Measurements from ENCODE around the gene FAM228A. TPM values are rescaled to one million over a fixed set of nuclear protein-coding genes. Genes with fewer than 3 reads are reported as not detected.
"Not testable (repeated sequence)": the region's sequence is repeated elsewhere in the genome, so short reads cannot be mapped to it uniquely, and the experiment has no call there.

Gene FAM228A
- 1.0 TPM for total RNA-seq

DNA sequence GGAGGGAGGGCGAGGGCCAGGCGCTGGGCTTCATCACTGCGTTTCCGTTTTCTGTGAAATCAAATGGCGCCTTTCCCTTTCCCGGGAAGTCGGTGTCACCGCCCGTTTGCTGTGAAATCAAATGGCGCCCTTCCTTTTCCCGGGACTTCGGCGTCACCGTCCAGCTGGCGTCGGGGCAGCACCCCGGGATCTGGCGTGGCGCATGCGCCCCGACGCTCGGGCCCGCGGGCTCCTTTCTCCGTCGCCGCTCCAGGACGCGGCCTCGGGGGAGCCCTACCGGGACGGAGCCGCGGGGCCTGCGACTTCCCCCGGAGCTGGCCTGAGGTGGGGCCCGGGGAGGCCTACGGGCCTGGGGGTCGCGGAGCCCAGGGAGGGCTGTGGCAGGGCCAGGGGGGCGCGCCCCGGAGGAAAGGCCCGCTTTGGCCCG is at the start of gene FAM228A:
TSS of gene FAM228A (plus strand) at position 203 of the 427 bp plus-strand sequence. CDS start 428 bp downstream, outside the sequence.
- DNase-seq (ENCODE audit: low spot score), result no peak

DNA sequence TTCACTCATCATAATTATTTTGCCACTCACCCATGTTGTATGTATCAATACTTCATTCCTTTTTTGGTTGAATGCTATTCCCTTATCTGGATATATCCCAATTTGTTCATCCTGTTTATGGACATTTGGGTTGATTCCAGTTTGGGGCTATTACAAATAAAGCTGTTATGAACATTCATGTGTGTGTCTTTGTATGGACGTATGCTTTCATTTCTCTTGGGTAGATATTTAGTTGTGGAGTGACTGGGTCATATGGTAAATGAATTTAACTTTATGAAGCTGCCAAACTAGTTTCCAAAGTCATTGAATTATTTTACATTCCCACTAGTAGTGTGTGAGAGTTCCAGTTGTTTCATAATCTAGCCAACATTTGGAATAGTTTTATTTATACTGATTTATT is 48.9 kb upstream of the FAM228A start:
- DNase-seq (ENCODE audit: low spot score), result no peak

DNA sequence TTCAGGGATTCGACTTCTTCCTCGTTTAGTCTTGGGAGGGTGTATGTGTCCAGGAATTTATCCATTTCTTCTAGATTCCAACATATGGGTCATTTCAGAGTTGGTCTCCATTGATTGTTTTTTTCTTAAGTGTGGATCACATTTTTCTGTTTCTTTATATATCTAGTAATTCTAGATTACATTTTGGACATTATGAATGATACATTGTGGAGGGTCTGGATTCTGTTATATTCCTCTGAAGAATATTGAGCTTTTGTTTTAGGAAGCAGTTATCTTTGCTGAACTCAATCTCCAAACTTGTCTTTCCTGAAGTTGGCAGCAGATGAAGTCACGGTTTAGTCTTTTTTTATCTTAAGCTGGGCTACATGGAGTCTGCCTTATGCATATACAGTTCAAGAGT is 42.3 kb upstream of the FAM228A start:
- no peak for DNase-seq (ENCODE audit: low spot score)

DNA sequence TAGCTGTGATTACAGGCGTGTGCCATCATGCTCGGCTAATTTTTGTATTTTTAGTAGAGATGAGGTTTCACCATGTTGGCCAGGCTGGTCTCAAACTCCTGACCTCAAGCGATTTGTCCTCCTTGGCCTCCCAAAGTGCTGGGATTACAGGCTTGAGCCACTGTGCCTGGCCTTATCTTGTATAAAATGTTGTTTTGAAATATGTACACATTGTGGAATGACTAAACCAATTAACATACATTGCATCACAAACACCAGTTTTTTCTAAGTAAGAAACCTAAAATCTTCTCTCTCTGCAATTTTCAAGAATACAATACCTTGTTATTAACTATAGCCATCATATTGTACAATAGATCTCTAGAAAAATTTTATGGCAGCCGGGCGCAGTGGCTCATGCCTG is 34.5 kb upstream of the FAM228A start:
- DNase-seq (ENCODE audit: low spot score), result not testable (repeated sequence)

DNA sequence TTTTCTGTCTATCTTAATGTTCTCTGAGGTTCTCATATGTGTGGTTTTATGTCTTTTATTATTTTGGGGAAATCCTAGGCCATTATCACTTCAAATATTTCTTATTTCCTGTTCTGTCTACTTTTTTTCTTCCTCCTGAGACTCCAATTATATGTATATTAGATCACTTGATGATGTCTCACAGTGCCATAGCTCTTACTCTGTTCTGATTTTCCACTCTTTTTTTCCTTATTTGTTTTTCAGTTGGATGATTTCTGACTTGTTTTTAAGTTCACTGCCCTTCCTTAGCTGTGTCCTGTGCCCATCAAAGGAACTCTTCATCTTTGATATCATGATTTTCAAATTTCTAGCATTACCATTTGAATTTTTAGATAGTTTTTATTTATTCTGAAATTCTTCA is 27.5 kb upstream of the FAM228A start:
- no peak for DNase-seq (ENCODE audit: low spot score)

DNA sequence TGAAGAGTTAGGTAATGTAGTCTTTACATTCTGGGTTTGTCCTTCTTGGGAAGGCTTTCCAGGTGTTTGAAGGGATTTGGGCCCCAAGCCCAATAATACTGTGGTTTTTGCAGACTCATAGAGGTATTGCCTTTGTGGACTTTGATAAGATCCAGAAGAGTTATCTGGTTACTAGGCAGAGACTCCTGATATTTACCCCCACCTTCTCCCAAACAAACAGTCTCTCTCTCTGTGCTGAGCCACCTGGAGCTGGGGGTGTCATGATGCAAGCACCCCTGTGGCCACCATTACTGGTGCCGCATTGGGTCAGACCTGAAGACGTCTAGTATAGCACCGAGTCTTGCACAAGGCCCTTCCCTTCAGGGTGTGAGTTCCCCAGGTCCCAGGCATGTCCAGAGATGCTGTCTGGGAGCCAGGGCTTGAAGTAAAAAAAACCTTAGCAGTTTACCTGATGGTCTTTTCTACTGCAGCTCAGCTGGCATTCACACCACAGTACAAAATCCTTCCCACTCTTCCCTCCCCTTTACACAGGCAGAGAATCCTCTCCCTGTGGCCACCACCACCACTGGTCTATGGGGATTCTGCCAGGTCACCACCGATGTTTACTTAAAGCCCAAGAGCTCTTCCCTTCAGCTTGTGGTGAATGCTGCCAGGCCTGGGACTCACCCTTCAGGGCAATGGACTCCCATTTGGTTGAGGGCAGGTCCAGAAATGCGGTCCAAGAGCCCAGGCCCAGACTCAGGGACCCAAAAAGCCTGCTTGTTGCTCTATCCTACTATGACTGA is 22.2 kb upstream of the FAM228A start:
- no peak for DNase-seq (ENCODE audit: low spot score)

DNA sequence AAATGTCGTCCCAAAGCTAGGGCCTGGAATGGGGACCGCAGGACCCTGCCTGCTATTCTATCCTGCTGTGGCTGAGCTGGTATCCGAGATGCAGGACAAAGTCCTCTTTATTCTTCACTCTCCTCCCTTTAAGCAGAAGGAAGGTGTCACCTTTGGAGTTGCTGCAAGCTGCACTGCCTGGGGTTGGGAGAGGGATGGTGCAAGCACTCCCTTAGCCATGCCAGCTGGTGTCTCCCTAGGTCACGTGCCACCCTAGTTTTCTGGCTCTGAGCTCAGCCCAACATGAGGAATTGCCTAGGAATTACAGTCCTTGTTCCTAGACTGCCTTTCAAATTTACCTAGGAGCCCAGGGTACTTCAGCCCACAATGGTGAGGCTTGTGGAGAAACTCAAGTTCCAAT is 21.4 kb upstream of the FAM228A start:
- DNase-seq (ENCODE audit: low spot score), result no peak

DNA sequence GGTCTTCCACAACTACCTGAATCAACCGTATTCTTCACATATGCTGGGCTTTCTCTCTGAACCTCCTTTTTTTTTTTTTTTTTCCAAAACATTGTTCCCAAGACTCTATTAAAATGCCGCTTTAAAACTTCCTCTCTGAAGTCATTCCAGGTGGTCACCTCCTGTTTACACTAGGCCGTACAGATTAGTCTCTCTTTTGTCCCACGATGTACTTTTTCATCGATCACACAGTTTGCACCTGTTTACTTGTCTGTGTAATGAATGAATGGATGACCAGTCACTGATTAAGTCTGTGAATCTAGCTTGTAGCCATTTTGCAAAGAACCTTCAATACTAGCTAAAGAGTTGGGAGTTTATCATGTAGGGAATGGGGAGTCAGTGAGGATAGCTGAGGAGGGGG is 16.7 kb upstream of the FAM228A start:
- DNase-seq (ENCODE audit: low spot score), result no peak

DNA sequence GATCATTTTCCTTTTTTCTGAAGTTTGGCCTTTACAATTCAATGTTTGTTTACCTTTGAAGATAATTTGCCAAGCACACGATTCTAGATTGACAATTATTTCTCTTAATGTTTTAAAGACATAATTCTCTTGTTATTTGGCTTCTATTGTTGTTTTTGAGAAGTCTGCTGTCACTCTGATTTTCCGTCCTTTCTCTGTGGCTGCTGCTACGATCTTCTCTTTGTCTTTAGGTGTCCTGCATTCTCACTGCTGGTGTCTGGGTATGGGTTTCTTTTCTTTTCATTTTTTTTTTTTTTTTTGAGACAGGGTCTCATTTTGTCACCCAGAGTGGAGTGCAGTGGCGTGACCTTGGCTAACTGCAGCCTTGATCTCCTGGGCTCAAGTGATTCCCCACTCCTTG is 15.1 kb upstream of the FAM228A start:
- no peak for DNase-seq (ENCODE audit: low spot score)

DNA sequence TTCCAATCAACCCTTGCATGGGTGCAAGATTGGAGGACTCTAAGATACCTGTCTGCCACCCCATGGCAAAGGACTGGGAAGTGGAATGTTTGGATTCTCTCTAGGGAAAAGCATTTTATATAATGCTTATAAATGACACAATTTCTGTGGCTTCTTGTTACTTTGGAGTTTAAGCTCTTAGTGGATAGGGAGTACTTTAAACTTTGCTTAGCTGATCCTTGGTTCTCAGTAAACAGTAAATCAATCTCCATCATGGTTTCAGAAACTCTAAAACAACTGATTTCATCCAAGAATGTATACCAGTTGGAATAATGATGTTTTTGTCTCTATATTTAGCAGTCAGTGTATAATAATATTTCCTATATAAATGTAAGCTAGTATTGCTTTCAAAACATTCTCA is 14.1 kb upstream of the FAM228A start:
- no peak for DNase-seq (ENCODE audit: low spot score)

DNA sequence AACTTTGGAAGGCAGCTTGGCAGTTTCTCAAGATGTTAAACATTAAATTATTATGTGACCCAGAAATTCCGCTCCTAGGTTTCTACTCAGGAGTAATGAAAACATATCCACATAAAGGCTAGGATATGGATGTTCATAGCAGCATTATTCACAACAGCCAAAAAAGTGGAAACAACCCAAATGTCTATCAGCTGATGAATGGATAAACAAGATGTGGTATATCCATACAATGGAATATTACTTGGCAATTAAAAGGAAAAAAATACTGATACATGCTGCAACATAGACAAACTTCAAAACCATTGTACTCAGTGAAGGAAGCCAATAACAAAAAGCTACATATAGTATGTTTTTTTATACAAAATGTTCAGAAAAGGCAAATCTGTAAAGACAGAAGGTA is 12.4 kb upstream of the FAM228A start:
- DNase-seq (ENCODE audit: low spot score), result no peak

DNA sequence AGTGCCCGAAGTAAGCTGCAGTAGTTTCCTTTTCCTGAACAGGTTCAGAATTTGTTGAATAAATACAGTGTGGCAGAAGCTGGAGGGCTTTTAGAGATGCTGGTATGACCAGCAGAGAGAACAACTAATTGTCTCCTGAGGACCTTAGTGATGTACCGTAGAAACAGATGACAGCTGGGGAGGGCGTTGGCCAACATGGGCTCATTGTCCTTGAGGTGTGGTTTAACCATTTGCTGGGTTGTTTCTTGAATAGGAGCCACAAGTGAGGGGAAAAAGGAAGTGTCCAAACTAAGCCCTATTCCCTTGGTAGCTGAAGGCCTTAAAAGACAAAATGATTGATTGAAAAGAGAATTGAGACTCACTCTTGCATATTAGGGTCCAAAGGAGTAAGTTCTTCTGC is 11.7 kb upstream of the FAM228A start:
- no peak for DNase-seq (ENCODE audit: low spot score)

DNA sequence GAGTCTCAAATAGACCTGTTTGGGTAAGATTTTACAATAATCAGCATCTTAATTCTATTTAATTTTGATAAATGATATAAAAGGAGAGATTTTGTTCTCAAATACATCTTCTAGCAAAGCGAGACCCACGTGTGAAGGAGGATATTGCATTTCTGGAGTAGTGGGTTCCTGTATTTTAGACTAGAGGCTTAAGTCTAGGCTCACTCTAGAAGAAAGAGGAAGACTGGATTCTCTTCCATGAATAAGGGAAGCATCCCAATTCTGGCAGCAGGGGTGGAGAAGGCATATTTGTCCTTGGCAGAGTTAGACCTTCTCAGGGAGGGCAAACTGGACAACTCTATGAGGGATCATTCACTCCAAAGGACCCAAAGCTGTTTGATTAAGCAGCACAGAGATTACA is 11.3 kb upstream of the FAM228A start:
- DNase-seq (ENCODE audit: low spot score), result no peak

DNA sequence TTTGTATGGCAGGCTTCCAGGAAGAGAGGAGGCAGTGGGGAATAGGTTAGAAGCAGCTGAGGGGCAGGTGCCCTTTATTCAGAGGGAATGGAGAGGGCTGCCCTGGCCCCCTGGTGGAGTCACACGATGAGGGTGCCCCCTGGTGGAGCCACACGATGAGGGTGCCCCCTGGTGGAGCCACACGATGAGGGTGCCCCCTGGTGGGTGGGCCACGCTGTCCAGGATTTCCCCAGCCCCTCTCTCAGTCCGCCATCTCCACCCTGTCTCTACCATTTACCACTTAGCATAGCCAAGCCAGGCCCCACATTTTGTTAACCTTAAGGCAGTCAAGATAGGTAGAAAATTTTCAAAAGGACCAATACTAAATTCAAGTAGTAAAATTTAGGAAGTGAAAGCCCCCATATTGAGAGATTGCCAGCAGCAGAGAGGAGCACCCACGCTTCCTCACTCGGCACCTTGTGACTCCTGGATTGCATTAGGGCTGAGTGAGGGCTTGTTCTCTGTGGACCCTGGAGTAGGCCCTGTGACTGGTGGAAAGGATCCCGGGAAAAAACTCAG is 10.4 kb upstream of the FAM228A start:
- DNase-seq (ENCODE audit: low spot score), result no peak

DNA sequence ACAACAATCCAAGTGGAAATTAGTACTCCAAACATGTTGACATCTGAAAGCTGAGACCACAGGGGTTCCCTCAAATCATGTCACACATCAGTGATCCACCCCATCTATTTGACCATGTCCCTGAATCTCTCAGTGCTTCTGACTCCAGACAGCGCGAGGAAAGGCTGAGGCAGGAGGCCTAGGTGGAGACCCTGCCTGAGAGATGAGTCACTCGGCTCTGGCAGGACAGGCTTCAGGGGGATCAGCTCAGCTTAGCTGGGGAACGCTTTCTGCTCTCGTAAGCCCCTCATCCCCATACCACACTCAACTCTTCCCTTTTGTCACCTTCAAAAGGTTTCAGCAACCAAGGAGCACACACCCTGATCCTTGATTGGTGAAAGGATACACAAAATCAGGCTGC is 5.8 kb upstream of the FAM228A start:
- no peak for DNase-seq (ENCODE audit: low spot score)

DNA sequence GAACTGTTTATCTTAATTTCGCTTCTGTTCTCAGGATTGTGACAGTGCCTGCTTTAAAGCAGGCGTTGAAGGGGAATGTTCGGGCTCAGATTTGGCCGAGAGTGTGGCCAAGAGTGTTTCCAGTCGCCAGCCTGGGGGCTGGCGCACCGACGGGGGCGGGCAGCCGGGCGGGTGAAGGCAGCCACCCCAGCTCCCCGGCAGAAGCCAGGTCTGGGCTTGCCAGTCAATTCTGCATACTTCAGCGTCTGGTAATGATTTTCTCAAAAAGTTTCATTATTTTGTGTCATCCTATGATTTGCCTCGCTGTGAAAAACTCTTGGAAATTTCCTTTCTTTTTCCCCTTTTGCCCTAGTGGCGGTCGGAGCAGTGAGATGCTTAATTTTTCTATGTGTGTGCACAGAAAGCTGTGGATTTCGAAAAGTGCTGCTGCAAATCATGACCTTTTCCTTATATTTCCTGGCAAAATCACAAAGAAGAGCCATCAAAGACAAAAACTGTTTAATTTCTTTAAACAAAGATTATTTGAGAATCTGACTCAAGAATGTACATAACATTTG is 856 bp downstream of the FAM228A start:
- no peak for DNase-seq (ENCODE audit: low spot score)

DNA sequence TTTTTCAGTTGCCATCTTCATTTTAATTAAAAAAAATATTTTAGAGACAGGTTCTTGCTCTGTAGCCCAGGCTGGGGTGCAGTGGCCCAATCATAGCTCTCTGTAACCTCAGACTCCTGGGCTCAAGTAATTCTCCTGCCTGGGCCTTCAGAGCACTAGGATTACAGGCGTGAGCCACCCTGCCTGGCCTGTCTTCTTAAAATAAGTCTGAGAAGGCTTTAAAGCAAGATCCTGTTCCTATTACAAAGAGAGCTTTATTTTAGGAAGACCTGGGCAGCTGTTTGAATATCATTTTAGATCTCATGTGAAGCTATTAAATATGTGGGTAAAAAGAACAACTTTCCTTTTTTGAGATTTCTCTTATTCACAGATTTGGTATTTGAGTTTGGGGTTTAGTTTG is 1.5 kb downstream of the FAM228A start:
- DNase-seq (ENCODE audit: low spot score), result no peak

DNA sequence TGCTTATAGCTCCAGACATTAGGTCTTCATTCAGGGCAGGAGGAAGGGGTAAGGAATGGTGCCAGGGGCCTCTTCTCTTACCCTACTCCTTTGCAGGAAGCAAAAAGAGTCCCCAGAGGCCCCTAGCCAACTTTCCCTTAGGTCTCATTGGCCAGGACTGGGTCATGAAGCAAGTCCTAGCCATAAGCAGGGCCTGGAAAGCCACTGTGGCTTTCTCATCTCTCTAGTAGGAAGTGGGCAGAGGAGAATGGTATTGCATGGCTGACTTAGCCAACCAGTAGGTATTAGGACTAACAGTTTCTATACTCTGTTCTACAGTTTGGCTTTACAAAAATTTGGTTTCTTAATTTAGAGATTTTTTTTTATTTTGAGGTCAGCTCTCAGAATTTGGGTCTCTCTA is 4.8 kb downstream of the FAM228A start:
- DNase-seq (ENCODE audit: low spot score), result no peak

DNA sequence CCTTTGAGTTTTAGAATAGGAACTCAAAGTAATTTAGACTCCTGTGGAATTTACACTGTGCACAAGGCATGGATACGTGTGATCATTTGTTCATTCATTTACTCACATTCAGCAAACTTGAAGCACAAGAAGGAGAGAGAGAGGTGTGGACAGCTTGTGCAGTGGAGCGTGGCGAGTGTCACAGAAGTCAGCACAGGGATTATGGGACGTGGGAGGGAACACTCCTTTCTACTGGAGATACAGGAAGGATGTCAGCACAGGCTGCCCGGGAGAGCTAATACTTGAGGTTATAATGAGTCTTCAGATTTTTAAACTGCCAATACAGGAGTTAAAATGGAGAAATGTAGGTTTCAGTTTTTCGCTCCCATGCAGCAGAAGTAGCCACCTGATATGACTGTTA is 7.0 kb downstream of the FAM228A start:
- DNase-seq (ENCODE audit: low spot score), result no peak

DNA sequence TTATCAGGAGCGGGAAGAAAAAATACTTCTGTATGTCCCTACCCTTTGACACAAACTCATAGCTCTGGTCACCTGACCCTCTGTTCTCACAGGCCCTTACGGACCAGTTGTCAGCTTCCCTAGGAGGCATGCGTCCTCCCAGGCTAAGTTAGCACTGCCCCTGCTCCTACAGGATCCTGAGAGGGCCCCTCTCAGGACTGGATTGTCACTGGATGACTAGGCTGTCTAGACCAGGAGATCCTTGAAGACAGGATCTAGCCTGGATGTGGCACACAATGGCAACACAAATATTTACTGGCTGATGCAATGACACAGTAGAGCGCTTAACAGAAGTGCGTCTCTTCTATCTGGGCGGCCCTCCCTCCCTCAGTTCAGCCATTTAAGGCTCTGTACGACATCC is 7.7 kb downstream of the FAM228A start:
- no peak for DNase-seq (ENCODE audit: low spot score)

DNA sequence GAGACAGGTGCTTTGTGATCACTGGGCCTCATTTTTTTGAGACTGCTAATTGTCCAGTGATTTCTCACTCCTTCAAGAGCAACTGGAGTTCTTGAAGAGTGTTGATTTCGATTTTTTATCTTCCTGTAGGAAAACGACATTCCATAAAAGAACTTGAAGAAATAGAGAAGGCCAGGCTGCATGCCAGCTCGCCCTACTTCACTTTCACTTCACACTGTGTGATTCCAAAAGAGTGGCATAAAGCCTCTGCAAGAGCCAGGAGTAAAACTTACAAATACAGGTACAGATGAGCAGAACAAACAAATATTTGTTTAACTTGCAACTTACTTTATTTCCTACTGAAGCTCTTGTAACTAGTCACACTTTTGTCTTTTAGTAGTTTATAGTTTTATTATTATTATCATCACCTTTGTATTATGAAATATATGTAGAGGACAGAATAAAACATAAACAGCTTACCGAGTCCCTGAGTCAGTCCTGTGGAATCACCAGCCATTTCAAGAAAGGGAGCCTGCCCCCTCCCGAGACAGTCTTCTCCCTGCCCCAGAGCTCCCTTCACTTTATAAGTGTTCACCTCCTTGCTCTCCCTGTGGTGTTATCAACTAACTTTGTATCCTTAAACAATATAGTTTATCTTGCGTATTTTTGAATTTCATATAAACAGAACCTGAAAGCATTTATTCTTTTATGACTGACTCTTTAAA is 8.7 kb downstream of the FAM228A start:
- no peak for DNase-seq (ENCODE audit: low spot score)

DNA sequence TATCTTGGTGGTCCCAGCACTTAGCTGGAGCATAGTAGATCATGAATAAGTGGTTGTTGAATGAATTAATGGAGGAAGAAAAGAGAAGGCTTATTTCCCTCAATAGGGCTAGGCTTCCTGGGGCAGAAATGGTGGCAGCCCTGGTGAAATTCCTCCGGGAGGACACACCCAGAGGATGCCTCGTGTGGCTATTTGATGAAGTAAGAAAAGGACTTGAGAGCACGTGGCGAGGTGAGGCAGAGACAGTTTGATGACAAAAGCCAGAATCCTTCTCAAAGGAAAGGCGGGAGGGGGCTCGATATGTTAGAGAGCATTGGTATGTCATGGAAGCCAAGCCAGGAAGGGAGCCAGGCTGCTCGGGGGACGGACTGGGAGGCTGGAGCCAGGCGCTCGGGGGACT is 14.7 kb downstream of the FAM228A start:
- no peak for DNase-seq (ENCODE audit: low spot score)

DNA sequence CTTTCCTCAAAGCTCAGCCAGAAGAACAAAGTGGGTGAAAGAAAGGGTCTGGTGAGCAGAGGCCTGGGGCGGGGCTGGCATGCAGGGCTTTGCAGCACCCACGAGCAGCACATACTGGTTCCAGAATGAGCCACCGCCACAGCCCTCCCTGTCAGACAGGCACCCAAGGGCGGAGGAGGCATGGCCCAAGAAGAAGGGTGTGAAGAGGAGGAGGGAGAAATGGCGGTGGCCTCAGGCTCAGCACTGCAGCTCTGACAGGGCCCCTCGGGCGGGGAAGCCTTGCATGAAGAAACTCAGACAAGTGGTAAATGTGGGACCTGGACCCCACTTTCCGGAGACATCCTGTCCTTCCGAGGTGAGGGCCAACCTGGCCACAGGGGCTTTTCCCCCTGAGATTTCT is 15.7 kb downstream of the FAM228A start:
- DNase-seq (ENCODE audit: low spot score), result no peak

All from mucosa of gallbladder (tissue), 1 donor.